ENCODE data around the gene CDH24. TPM values are rescaled to one million over a fixed set of nuclear protein-coding genes. Genes with fewer than 3 reads are reported as not detected.

CDH24 gene
- total and polyA plus RNA-seq, 10 donors = 1.3 to 9.4 (median 5.4) TPM

DNA sequence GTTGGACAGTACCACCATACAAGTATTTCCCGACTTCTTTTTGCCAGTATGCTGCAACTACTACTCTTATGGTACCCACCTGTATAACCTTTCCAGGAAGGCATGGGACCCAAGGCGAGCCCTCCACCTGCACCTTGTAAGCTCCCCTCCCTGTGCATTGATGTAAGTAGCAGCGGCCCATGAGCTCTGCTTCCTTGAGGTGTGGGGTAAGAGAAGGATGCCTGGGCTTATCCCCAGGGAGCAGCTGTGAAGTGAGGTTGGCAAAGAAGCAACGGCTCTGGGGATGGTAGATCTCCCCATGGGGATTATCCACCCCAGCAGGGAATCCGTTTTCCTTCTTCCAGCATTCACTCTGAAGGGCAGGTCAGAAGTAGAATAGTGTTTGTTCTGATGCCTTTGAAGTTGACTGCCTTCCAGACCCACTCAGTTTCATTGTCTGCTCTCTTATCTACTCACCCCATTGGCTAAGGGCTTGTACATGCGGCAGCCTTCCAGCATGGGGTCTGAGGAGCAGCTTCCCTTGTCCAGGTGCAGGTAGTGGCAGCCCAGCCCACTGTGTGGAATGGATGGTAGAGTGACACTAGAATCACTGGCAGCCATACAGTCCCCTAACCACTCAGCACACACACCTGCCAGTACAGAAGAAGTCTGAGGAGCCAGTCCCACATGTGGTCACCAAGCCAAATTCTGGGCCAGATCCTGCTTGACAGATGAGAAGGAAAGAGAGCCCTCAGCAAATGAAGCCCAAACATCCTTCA lies 44.1 kb upstream of the CDH24 start:
- DNase-seq = peak; percentile 28
- Histone ChIP-seq H3K27ac (no peak overlapping the region), H3K36me3 (peaks cover 0 to 32% (median 17%) of the 10 kb centered on the region in 6 donors), H3K4me1 (peaks cover 10 to 48% (median 25%) of the 10 kb centered on the region in 6 donors), H3K4me3 (no peak overlapping the region), H3K9me3 (no peaks in the 10 kb centered on the region), H3K27me3 (replicated peaks in 1 of 7) (no peaks in the 10 kb centered on the region)
- TF ChIP-seq POLR2AphosphoS5 (IDR thresholded peaks at IDR 0.05) (no peak), POLR2A (IDR thresholded peaks at IDR 0.05) (no peak)
- TF ChIP-seq, protein P1, sequence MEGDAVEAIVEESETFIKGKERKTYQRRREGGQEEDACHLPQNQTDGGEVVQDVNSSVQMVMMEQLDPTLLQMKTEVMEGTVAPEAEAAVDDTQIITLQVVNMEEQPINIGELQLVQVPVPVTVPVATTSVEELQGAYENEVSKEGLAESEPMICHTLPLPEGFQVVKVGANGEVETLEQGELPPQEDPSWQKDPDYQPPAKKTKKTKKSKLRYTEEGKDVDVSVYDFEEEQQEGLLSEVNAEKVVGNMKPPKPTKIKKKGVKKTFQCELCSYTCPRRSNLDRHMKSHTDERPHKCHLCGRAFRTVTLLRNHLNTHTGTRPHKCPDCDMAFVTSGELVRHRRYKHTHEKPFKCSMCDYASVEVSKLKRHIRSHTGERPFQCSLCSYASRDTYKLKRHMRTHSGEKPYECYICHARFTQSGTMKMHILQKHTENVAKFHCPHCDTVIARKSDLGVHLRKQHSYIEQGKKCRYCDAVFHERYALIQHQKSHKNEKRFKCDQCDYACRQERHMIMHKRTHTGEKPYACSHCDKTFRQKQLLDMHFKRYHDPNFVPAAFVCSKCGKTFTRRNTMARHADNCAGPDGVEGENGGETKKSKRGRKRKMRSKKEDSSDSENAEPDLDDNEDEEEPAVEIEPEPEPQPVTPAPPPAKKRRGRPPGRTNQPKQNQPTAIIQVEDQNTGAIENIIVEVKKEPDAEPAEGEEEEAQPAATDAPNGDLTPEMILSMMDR (IDR thresholded peaks at IDR 0.05 in 8 of 11, conservative IDR thresholded peaks at IDR 0.05 in 3 of 11) = no peak
- WGBS, 5 donors = 86 to 93% (median 90%) methylated on average over 6 of the region's 6 CpGs
- intact Hi-C loops (cut with DNase I; ENCODE audit: low total_unique reads) = no loop called here

DNA sequence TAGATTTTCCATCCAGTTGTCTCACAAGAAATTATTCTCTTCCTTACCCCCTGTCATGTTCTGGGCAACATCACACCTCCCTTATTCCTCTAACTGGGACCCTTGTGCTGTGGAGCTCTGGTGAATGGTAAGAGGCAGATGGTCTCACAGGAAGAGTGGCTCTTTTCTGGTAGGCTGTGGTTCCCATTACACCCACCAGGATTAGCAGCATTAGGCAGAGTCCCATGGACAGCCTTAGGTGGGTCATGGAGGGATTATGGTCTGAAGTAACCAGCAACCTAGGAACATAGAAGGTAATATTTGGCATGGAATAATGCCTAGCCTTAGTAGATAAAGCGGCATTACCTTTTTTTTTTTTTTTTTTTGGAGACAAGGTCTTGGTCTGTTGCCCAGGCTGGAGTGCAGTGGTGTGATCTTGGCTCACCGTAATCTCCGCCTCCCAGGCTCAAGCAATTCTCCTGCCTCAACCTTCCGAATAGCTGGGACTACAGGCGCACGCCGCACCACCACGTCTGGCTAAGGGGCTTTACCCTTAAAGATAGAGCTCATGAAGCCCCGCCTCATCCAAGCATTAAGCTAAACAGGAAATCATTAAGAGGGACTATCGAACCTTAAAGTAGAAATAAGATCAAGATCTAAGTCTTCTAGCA lies 42.0 kb upstream of the CDH24 start:
- Histone ChIP-seq H3K27ac (no peak overlapping the region), H3K9me3 (no peaks in the 10 kb centered on the region), H3K4me3 (no peak overlapping the region), H3K27me3 (replicated peaks in 1 of 7) (no peaks in the 10 kb centered on the region), H3K4me1 (peaks cover 10 to 44% (median 24%) of the 10 kb centered on the region in 6 donors), H3K36me3 (peaks cover 0 to 32% (median 17%) of the 10 kb centered on the region in 6 donors)
- TF ChIP-seq POLR2A (IDR thresholded peaks at IDR 0.05) (no peak), POLR2AphosphoS5 (IDR thresholded peaks at IDR 0.05) (no peak)
- TF ChIP-seq, protein P1 (IDR thresholded peaks at IDR 0.05 in 8 of 11, conservative IDR thresholded peaks at IDR 0.05 in 3 of 11) = no peak
- WGBS, 5 donors = 88 to 95% (median 91%) methylated on average over 10 of the region's 10 CpGs
- intact Hi-C loops (cut with DNase I; ENCODE audit: low total_unique reads) = no loop called here
- DNase-seq = peak; percentile 41

DNA sequence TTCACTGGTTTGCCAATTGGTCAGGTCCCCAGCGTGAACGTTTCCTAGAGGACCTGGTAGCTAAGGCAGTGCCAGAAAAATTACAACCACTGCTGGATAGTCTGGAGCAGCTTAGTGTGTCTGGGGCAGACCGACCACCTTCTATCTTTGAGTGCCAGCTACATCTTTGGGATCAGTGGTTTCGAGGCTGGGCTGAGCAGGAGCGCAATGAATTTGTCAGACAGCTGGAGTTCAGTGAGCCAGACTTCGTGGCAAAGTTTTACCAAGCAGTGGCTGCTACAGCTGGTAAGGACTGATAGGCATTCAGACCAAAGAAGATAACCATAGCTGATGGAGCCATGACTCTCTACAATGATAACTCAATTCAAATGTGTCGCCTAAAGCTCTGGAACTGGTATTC lies 40.5 kb upstream of the CDH24 start:
- no peak overlapping the region for H3K4me3 ChIP-seq
- H3K4me1 ChIP-seq = peaks cover 23 to 60% (median 38%) of the 10 kb centered on the region in 6 donors
- WGBS, 5 donors = 84 to 92% (median 90%) methylated on average over 7 of the region's 7 CpGs
- no peak overlapping the region for H3K27ac ChIP-seq
- intact Hi-C loops (cut with DNase I; ENCODE audit: low total_unique reads) = no loop called here
- no peaks in the 10 kb centered on the region for H3K9me3 ChIP-seq
- TF ChIP-seq, protein P1 (IDR thresholded peaks at IDR 0.05 in 8 of 11, conservative IDR thresholded peaks at IDR 0.05 in 3 of 11) = no peak
- TF ChIP-seq POLR2A (IDR thresholded peaks at IDR 0.05) = no peak
- TF ChIP-seq POLR2AphosphoS5 (IDR thresholded peaks at IDR 0.05) = no peak
- peak; percentile 48 for DNase-seq
- peaks cover 0 to 39% (median 20%) of the 10 kb centered on the region in 6 donors for H3K36me3 ChIP-seq
- no peaks in the 10 kb centered on the region for H3K27me3 ChIP-seq (replicated peaks in 1 of 7)

All from spleen (tissue), 11 donors.